WI38 (cell line): ENCODE data around the gene CHD3.

Experiments used
- H3K4me3 ChIP-seq: 2 replicates; pipeline ENCODE4 v1.5.1; 2011; ENCODE audit warnings: low read depth, mild to moderate bottlenecking, control low read depth, low read length
- TF ChIP-seq, protein P1 (sequence below): IDR thresholded peaks from 2 replicates; pipeline ENCODE4 v1.5.1; 2012; ENCODE audit warnings: low read depth, mild to moderate bottlenecking, control low read depth, low read length

The CHD3 gene

DNA sequence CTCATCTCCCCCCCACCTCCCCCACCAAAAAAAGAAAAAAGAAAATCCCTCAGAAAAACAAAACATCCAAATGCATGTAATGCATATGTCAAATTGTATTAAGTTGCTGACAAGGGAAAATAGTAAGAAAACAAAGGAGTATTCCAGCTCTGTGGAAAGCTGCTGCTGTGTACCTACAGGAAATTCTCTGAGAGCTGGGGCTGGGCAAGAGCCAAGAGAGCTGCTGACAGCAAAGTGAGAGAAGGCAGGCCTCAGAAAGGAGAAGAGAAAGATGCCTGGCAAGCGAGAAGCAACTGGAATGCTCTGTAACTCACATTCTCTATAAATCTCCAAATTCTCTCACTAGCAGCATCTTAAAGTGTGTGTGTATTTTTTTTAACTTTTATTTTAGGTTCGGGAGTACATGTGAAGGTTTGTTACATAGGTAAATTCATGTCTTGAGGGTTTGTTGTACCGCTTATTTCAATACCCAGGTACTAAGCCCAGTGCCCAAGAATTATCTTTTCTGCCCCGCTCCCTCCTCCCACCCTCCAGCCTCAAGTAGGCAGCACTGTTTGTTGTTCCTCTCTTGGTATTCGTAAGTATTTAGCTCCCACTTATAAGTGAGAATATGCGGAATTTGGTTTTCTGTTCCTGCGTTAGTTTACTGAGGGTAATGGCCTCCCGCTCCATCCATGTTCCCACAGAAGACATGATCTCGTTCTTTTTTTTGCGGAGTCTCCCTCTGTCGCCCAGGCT is 67.8 kb downstream of the CHD3 start:
- TF ChIP-seq, protein P1, sequence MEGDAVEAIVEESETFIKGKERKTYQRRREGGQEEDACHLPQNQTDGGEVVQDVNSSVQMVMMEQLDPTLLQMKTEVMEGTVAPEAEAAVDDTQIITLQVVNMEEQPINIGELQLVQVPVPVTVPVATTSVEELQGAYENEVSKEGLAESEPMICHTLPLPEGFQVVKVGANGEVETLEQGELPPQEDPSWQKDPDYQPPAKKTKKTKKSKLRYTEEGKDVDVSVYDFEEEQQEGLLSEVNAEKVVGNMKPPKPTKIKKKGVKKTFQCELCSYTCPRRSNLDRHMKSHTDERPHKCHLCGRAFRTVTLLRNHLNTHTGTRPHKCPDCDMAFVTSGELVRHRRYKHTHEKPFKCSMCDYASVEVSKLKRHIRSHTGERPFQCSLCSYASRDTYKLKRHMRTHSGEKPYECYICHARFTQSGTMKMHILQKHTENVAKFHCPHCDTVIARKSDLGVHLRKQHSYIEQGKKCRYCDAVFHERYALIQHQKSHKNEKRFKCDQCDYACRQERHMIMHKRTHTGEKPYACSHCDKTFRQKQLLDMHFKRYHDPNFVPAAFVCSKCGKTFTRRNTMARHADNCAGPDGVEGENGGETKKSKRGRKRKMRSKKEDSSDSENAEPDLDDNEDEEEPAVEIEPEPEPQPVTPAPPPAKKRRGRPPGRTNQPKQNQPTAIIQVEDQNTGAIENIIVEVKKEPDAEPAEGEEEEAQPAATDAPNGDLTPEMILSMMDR = no peak
- no peak overlapping the region for H3K4me3 ChIP-seq

DNA sequence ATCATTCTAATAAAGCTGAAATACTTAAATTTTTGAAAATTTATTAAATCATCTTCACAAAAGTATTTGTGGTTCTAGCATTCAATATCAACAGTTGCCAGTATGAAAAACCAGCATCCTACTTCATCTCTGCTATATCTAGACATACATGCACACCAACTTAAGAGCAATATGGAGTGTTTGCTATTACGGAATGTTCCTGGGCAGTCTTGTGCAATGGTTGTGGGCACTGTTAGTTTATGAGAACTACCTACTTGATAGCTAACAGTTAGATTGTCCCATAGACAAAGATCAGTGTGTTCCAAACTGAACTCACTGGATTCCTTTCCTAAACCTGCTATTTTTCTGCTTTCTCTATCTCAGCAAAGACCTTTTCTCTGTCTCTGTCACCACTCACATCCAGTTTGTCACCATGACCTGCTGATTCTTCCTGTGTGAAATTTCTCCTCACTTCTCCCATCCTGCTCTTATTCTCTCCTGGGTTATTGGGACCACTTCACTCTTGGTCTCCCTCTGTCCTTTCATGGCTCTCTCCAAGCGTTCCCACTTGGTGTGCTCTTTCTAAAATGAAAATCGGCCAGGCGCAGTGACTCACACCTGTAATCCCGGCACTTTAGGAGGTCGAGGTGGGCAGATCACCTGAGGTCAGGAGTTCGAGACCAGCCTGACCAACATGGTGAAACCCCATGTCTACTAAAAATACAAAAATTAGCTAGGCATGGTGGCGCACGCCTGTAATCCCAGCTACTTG is 71.1 kb downstream of the CHD3 start:
- H3K4me3 ChIP-seq = no peak overlapping the region

DNA sequence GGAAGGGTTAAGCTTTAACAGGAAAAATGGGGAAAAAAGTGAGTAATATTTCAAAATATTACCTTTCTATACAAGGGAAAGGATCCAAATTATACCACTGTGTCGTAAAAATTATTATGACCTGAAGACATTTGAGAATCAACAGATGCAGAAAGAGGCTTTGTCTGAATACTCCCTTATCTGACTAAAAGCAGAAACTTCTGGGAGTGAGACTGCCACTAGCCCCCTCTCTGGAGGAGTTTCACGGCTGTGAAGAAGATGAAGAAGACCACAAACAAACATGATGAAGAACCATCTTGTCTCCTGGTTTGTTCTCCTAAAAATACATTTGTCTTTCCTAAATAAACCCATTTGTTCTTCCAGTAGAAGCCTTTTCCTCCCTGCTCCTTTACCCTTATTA is 72.8 kb downstream of the CHD3 start:
- H3K4me3 ChIP-seq = no peak overlapping the region
- TF ChIP-seq, protein P1 = no peak

More for the DNA sequence above, 71.1 kb downstream of the CHD3 start:
- TF ChIP-seq, protein P1 = no peak
